ENCODE data around the gene IGF2R.
"Not testable (repeated sequence)": the region's sequence is repeated elsewhere in the genome, so short reads cannot be mapped to it uniquely, and the experiment has no call there.

IGF2R gene

DNA sequence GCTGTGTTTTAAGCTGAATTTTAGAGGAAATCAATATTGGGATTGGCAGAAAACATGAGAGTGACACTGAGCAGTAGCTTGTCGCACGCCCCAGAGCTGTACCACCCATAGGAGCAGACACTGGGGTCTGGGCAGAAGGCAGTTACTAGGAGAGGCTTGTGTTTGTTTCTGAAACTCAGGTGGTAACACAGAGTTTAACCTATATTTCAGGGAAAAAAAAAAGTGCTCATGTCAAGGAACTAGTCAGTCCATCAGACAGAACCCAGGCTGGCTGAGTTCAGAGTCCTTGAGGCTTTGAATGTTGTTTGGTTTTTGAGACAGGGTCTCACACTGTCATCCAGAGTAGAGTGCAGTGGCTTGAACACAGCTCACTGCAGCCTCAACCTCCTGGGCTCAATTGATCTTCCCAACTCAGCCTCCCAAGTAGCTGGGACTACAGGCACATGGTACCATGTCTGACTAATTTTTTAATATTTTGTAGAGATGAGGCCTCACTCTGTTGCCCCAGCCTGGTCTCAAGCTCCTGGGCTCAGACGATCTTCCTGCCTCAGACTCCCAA is 159.3 kb downstream of the IGF2R start:
- DNase-seq, result no peak

DNA sequence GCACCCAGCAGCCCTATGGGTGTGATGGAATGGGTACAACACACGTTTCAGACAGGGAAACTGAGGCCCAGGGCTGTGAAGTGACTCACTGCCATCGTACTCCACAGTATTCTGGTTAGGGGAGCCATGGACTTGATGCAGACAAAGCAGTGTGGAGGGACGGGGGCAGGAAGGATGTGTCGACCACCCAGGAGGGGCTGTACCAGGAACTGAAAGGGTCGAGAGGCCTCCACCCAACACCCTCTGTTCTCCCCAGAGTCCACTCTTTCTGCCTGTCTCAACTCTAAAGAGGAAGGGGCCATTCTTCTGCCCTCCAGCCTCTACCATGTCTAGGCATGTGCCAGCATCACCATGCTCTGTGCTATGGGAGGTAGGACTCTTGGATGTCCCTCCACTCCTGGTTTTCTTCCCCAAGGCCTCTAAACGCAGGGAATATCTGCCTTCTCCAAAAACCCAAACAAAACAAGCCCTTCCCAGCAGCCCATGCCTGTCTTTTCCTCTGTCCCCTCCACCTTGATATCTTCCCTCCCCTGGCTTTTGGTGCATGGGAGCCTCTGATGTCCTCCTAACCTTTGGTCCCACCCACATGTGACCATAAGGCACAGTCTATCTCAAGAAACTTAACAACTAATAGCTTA is 160.1 kb downstream of the IGF2R start:
- no peak for DNase-seq

DNA sequence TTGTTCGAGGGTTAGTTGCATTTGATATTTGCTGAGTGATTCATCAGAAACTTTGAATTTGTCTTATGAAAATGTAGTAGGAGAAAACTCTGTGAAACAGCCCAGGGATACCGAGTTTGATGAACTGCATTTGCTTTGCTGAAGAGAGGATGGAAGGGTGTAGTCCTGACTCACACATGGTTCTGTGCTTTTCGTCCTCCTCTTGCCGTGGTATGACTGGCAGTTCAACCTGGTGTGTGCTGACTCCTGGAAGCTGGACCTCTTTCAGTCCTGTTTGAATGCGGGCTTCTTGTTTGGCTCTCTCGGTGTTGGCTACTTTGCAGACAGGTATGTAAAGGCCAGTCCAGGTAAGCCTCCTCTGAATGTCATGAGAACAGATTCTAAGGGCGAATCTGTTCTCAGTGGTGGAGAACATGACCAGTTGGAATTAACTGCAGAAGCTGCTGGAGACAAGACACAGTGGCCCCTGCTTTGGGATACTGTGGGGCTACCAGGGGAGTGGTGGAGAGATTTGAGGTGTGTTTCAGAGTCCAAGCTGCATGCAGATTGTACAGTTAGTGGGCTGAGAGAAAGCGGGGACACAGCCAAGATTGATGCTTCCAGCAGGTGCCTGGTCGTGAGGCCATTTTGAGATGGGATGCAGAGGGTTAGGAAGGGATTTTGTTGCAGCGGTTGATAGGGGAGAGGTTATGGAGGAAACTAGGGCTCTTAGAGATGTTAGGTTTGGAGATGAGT is 161.2 kb downstream of the IGF2R start:
- no peak for DNase-seq

DNA sequence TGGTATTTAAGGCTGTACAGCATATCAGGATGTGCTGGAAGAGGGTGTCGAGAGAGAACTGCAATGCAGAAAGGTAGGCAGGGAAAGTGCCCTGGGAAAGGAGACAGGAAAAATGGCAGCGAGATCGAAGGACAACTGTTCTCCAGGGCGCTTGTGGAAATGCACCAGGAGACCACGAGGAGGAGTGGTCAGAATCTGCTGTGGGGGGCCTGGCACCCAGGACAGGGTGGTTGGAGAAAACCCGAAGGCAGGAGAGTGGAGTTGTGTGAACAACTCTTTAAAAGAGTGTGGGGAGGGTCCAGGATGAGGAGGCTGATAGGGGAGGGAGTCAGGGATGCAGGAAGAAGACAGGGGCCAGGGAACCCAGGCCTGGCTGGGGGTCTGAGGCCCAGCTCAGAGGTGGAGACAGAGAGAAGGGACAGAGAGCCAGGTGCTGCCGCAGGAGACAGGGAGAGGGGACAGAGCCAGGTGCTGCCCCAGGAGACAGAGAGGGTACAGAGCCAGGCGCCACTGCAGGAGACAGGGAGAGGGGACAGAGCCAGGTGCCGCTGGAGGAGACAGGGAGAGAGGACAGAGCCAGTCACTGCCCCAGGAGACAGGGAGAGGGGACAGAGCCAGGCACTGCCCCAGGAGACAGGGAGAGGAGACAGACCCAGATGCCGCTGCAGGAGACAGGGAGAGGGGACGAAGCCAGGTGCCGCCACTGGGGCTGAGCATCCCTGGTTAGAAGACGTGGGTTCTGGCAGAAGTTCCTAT is 162.0 kb downstream of the IGF2R start:
- no peak for DNase-seq

DNA sequence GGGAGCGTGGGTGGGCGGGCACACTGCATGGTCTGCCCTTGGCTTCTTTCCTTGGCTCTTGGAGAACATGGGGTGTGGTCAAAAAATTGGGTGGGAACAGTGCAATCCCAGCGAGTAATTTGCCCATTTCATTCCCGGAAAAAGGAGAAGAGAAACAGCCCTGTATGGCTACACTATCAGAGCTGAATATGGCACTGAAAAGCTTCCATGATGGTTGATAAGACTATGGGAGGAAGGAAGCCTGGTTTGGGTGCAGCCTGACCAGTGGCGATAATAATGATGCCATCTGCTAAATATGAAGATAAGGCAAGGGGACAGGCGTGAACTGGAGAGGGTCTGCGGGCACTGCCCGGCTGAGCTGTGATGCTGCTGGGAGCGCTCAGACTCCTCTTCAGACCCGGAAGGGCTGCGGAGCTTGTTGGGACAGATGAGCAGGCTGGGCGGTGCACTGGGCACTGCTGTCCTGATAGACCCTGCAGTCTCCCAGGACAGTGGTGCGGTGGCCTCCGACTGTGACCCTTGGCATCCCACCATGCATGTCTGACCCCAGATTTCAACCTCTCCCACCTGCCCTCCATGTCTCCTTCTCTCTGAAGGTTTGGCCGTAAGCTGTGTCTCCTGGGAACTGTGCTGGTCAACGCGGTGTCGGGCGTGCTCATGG is 162.9 kb downstream of the IGF2R start:
- no peak for DNase-seq

DNA sequence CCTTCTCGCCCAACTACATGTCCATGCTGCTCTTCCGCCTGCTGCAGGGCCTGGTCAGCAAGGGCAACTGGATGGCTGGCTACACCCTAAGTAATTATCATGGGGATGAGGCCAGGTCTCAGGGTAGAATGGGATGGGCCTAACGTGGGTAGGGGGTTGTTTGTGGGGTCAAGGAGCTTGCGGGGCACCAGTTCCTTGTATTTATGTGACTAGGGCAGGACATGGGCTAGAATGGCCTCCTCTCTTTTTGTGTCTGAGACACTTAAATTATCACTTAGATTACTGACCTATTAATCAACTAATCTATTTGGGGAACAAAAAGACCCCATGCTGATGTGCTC is 163.4 kb downstream of the IGF2R start:
- no peak for DNase-seq

DNA sequence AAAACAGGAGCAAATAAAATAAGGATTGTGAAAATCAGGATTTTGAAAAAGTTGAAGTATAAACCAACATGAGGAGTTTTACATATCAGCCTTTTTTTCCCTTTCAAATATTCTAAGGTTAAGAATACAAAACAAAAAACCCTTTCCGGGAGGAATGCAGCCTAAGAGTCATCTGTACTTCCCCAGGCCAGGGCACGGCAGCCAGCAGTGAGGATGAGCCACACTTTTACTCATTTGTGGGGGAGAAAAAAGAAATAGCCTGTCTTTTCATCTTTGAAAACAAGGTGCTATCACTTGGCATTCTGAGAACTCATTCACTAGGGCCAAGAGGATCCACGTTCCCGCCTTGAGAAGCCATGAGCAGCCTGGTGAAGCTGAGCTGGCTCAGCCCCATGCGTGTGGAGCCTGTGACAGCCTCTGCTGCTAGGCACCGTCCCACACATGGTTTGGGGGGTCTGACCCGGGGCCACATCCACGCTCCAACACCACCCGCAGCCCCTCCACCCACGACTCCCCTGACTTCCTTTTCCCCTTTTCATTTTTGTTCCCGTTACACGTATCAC is 164.0 kb downstream of the IGF2R start:
- no peak for DNase-seq

DNA sequence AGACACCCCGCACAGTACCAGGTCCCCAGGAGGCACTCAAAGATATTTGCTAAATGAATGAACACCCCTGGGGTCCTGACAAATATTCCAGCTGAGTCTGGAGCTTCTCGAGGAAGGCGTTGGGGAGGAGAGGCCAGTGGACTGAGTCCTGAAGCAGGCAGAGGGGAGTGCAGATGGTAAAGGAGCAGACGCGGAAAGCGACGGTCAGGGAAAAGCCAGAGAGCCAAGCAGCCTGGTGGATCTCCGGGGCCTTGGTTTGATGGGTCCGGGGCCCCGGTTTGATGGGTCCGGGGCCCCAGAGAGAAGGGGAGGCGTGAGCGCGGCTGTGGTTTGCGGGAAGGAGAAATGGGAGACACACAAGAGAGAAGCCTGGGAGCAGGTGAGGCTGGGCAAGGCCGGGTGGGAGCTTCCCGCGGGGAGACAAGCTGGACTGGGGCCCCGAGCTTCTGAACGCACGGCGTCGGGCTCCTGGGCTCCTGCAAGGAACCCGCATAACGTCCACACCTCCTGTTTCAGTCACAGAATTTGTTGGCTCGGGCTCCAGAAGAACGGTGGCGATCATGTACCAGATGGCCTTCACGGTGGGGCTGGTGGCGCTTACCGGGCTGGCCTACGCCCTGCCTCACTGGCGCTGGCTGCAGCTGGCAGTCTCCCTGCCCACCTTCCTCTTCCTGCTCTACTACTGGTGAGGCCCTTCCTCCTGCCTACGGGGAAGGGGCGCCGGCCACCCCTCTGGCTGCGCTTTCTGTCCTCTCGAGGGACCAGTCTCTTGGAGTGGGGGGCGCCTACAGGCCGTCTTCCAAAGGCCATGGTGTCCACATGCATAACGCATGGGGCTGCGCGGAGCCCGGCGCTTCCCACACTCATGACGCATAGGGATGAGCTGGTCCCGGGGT is 164.8 kb downstream of the IGF2R start:
- DNase-seq, result no peak

DNA sequence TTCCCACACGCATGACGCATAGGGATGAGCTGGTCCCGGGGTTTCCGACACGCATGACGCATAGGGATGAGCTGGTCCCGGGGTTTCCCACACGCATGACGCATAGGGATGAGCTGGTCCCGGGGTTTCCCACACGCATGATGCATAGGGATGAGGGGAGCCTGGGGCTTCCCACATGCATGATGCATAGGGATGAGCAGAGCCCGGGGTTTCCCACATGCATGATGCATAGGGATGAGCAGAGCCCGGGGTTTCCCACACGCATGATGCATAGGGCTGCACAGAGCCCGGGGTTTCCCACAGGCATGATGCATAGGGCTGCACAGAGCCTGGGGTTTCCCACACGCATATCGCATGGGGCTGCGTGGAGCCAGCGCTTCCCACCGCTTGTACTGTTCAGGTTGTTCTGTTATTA is 165.5 kb downstream of the IGF2R start:
- peak; percentile 9 for DNase-seq

DNA sequence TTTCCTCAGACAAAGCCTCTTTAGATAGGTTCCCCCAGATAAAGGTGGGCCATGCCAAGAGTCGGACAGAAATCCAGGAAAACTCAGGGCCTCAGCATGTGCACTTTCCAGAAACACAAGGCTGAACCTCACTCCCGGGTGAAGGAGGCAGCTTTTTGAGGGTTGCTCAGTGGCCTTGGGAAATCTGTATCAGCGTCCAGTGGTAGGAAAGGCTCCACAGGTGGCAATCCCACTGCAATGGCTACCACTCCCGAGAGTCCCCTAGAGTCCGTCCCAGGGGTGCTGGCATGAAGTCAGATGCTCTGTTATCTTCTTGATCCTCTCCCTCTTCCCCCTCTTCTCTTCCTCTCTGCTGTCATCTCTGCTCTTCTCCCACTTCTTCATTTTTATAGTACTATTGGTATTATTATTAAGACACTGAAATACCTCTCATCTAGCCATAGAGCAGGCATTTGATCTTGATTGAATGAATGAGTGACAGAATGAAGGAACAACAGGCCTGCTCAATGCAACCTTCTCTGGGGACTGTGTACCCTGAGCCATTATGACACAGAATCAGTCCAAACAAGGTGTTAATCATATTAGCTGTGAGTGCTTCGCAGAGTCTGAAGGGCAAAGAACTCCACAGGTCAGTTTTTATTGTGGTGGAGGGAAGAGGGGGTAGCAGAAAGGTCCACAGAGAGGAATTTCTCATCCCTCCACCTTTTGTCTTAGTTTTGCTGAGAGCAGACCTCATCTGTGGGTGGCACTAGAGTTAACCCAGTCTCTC is 166.1 kb downstream of the IGF2R start:
- no peak for DNase-seq

DNA sequence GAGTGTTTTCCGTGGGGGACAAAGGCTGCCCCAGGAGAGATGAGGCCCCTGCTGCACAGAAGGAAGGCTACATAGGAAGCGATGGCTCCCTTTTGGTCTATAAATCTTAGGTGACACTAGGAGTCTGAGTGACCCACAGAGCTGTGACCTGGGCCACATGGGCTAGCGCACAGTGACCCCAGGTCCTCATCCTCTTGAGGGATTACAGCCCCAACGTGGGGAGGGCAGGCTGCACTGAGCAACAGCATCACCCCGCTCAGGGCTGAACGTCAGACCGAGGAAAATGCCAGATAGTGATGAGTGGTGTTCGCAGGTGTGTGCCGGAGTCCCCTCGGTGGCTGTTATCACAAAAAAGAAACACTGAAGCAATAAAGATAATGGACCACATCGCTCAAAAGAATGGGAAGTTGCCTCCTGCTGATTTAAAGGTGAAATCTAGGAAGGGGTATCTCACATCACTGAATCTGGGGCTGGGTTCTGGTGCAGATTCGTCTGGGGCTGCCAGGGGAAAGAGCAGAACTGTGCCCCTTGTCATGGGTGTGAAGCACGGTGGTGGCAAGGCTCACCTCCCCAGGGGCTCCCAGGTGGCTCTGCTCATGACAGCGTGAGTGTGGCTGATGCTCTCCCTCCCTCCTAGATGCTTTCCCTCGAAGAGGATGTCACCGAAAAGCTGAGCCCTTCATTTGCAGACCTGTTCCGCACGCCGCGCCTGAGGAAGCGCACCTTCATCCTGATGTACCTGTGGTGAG is 167.2 kb downstream of the IGF2R start:
- no peak for DNase-seq

DNA sequence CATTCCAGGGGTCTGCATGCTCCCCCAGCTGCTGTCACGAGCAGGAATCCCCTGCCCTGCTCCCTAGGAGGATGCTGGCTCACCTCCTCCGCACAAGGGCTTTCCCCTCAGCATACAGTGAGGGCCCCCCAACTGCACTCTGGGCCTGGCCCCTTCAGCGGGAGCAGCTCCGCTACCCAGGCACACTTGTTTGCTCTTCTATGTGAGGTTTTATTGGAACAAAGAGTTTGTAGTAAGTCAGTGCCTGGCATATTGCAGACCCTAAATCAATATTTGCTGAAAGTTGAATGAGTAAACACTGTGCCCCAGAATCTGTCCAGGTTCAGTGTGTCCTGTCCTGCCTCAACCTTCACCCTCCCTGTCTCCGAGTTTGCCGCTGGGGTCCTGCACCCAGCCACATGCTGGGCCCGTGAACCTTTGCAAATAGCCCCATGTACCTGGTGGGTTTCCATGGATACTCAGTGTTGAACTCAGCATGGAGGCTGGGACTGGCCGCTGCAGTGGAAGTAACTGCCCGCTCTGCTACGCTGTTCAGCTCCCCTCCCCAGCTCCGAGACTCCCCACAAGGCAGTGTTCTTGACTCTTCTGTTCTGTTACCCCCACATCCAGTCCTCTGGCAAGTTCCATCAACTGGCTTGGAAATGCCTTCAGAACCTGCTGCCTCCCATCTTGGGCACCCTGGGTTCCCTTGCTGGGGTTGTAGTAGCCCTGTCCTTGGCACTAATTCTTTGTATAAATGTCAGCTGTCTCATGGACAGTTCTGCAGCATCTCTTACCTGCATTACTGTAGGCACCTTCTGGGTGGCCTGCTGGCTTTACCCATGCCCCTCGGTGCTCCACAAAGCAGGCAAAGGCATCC is 168.5 kb downstream of the IGF2R start:
- no peak for DNase-seq

DNA sequence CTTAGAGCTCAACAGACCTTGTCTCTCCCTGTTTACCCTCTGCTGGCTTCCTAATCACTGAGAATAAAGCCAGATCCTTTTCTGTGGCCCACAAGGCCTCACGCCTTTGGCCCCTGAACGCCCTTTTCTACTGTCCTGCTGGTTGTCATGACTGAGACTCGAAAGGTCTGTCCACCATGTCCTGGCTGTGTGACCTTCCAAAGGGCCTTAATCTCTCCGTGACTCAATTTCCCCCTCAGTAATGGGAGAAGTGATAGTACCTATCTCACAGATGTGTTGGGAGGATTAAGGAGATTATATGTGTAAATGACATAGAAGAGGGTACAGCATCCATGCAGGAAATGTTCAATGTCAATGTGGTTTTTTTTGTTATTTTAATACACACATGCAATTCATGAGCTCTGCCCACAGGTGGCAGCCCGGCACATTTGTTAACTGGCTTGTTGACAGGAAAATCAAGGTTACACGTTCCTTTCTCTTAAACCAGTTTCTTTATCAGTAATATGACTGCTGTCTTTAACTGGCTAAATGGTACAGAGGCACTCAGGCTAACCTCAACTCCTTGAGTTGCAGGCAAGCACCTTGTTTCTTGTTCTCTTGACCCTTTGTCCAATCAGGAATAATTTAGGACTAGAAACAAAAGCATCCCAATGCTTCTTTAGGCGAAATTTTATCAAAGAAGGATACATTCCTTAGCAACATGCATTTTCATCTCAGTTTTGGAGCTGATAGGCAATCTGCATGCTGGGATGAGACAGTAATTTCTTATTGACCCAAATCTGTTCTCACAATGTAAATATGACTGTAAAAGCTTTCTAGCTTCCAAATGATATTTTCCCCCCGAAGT is 169.3 kb downstream of the IGF2R start:
- DNase-seq, result peak; percentile 78

DNA sequence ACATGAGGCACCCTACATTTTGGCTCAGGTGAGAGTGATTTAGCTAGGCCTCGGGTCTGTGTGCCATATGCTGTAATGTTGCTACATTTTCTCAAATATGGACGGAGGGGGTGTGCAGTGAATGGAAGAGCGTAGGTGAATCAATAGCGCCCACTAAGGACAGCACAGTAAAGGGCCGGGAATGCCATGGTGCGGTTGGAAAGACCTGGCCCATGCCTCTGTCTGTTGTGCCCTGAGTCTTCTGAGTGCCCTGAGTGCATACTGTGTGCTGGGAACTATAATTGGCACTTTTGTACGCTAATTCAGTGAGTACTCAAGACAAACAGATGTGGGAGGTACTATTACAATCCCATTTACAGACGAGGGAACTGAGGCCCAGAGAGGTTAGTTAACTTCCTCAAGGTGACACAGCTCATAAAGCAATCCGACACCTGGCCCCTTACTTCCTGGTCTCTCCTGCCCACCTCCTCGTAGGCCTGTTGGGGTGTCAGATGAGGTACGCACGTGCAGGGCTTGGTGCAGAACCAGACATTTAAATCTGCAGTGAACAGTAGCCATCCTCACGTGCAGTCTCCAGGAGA is 170.0 kb downstream of the IGF2R start:
- DNase-seq, result no peak

DNA sequence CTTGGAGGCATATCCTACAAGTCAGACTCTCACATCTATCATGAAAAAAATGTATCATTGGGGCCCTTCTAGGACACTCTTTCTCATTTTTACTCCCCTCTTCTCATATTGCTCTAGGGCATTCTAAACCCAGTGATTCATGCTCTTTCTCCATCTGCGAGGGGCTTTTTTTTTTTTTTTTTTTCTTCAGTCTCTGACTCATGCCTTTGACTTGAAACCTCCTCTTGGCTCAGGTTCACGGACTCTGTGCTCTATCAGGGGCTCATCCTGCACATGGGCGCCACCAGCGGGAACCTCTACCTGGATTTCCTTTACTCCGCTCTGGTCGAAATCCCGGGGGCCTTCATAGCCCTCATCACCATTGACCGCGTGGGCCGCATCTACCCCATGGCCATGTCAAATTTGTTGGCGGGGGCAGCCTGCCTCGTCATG is 170.6 kb downstream of the IGF2R start:
- peak; percentile 29 for DNase-seq

DNA sequence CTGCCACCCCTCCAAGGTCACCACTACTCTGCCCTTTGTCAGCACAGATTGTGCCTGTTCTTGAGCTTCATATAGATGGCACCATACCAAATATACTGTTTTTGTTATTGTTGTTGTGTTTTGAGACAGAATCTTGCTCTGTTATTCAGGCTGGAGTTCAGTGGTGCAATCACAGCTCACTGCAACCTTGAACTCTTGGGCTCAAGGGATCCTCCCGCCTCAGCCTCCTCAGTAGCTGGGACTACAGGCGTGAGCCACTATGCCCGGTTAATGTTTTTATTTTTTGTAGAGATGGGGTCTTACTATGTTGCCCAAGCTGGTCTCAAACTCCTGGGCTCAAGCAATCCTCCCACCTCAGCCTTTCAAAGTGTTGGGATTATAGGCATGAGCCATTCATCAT is 171.6 kb downstream of the IGF2R start:
- not testable (repeated sequence) for DNase-seq

DNA sequence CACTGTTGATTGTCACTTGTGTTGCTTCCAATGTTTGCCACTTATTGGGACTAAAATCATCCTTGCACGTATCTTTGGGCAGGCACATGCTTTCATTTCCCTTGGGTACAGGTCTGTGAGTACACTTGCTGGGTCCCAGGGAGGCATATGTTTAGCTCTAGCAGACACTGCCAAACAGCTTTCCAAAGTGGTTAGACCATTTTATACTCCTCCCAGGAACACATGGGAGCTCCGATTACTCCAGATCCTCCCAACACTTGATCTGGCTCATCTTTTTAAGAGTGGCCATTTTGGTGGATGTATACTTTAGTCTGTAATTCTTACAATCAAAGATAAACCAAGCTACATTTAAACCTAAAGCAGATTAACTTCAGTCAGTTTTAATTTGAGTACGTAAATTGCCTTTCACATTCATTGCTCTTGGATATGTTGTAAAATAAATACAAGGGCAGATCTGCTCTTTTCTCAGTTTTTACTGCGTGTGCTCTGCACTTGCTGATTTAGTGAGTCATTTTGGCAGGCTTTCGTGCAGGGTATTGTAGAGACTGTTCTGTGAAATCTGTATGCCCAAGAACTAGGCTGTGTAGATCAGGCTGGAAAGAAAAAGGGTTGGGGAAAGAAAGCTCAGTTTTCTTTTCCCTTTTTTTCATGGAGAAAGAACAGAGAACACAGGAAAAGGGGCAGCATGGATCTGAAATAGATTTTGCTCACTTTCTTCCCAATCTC is 172.3 kb downstream of the IGF2R start:
- DNase-seq, result no peak
